OCI-LY3 (cell line): Measurements from ENCODE around the gene ARID5B.

Experiments
- H2AFZ ChIP-seq: fragments of 200-600, 300-600 bp; shearing (Covaris generic); 2 replicates; pipeline ENCODE4 v1.6.0; 2014; ENCODE audit warnings: antibody characterized with exemption, low read depth, low read length
- H3K27ac ChIP-seq: fragments of 200-600, 300-600 bp; sonication (generic); 2 replicates; pipeline ENCODE4 v1.5.1; 2014; ENCODE audit warnings: mild to moderate bottlenecking, low read length, moderate library complexity, mixed read lengths
- H3K27me3 ChIP-seq: fragments of 200-600, 300-600 bp; sonication (generic); 2 replicates; pipeline ENCODE4 v1.6.1; 2014; ENCODE audit warnings: low read depth, low read length, mixed read lengths
- H3K36me3 ChIP-seq: fragments of 200-600, 300-600 bp; sonication (generic); replicated peaks from 2 replicates; pipeline ENCODE3; 2014; ENCODE audit warnings: low read depth, low read length, mixed read lengths
- H3K4me1 ChIP-seq: fragments of 300-600, 200-600 bp; sonication (generic); 2 replicates; pipeline ENCODE4 v1.6.1; 2014; ENCODE audit warnings: low read length, mixed read lengths
- H3K4me2 ChIP-seq: fragments of 200-600, 300-600 bp; sonication (generic); 2 replicates; pipeline ENCODE4 v1.6.1; 2014; ENCODE audit warnings: low read length, mixed read lengths
- H3K4me3 ChIP-seq: fragments of 300-600, 200-600 bp; sonication (generic); 2 replicates; pipeline ENCODE4 v1.5.1; 2014; ENCODE audit warnings: antibody characterized with exemption, mild to moderate bottlenecking, low read length, moderate library complexity
- H3K79me2 ChIP-seq: fragments of 300-600, 200-600 bp; shearing (Covaris generic); 2 replicates; pipeline ENCODE4 v1.6.1; 2014; ENCODE audit warnings: mild to moderate bottlenecking, low read length, mixed read lengths
- H3K9ac ChIP-seq: fragments of 300-600, 200-600 bp; shearing (Covaris generic); 2 replicates; pipeline ENCODE4 v1.6.0; 2014; ENCODE audit warnings: mild to moderate bottlenecking, low read length, moderate library complexity
- H3K9me3 ChIP-seq: fragments of 200-600, 300-600 bp; shearing (Covaris generic); 2 replicates; pipeline ENCODE4 v1.6.1; 2014; ENCODE audit warnings: low read length, mixed read lengths; ENCODE audit not compliant: insufficient read depth
- H4K20me1 ChIP-seq: fragments of 200-600, 300-600 bp; sonication (generic); 2 replicates; pipeline ENCODE4 v1.6.1; 2016; ENCODE audit warnings: low read length, mixed read lengths; ENCODE audit not compliant: insufficient read depth
- CTCF ChIP-seq: fragments of 200-600, 300-600 bp; sonication (generic); IDR thresholded peaks from 2 replicates; pipeline ENCODE4 v1.5.1; 2014; ENCODE audit warnings: antibody characterized with exemption, low read length, low read depth
- EZH2phosphoT487 ChIP-seq: fragments of 200-600 bp; shearing (Covaris generic); IDR thresholded peaks from 2 replicates; pipeline ENCODE4 v1.6.1; 2018; ENCODE audit warnings: antibody characterized with exemption, mixed run types, low read depth

Gene ARID5B

GRCh38 chr10:61939902-61940301 lies 38.4 kb downstream of the ARID5B start:
- Histone ChIP-seq H3K9ac (no peak overlapping the region), H3K79me2 (no peaks in the 10 kb centered on the region), H3K4me3 (no peak overlapping the region), H3K36me3 (peaks cover 6% of the 10 kb centered on the region), H3K27me3 (no peaks in the 10 kb centered on the region), H2AFZ (no peak overlapping the region), H3K4me1 (peaks cover 59% of the 10 kb centered on the region), H3K27ac (no peak overlapping the region), H3K4me2 (peak overlapping the region; percentile 10; the same call in 1 of the 2 replicates), H4K20me1 (no peaks in the 10 kb centered on the region), H3K9me3 (no peaks in the 10 kb centered on the region)
- TF ChIP-seq CTCF (no peak), EZH2phosphoT487 (no peak)

GRCh38 chr10:61941202-61941681 lies 39.7 kb downstream of the ARID5B start:
- Histone ChIP-seq H3K27me3 (no peaks in the 10 kb centered on the region), H4K20me1 (no peaks in the 10 kb centered on the region), H3K9me3 (no peaks in the 10 kb centered on the region), H3K9ac (peak overlapping the region; percentile 22; the same call in 1 of the 2 replicates), H2AFZ (no peak overlapping the region), H3K36me3 (peaks cover 6% of the 10 kb centered on the region), H3K27ac (peak overlapping the region; percentile 96), H3K4me3 (peak overlapping the region; percentile 25; the same call in 1 of the 2 replicates), H3K4me1 (peaks cover 70% of the 10 kb centered on the region), H3K79me2 (no peaks in the 10 kb centered on the region), H3K4me2 (peak overlapping the region; percentile 57)
- TF ChIP-seq EZH2phosphoT487, result no peak
- TF ChIP-seq CTCF, result no peak

- H4K20me1 ChIP-seq, result no peaks in the 10 kb centered on the region
- H3K27me3 ChIP-seq, result no peaks in the 10 kb centered on the region
- H3K79me2 ChIP-seq, result no peaks in the 10 kb centered on the region
- H3K9ac ChIP-seq, result peak overlapping the region; percentile 63
- no peak overlapping the region for H2AFZ ChIP-seq
- H3K4me2 ChIP-seq, result peak overlapping the region; percentile 86
- H3K9me3 ChIP-seq, result no peaks in the 10 kb centered on the region
- no peak for TF ChIP-seq EZH2phosphoT487
- TF ChIP-seq CTCF, result no peak
- H3K4me1 ChIP-seq, result peaks cover 65% of the 10 kb centered on the region
- peak overlapping the region; percentile 96 for H3K27ac ChIP-seq
- peaks cover 8% of the 10 kb centered on the region for H3K36me3 ChIP-seq
- peak overlapping the region; percentile 66 for H3K4me3 ChIP-seq
Observed at GRCh38 chr10:61942604-61943461, 41.3 kb downstream of the ARID5B start.

- H4K20me1 ChIP-seq, result no peaks in the 10 kb centered on the region
- H3K4me3 ChIP-seq, result peak overlapping the region; percentile 66
- TF ChIP-seq CTCF, result no peak
- TF ChIP-seq EZH2phosphoT487, result no peak
- H3K9ac ChIP-seq, result peak overlapping the region; percentile 63
- H3K4me1 ChIP-seq, result peaks cover 63% of the 10 kb centered on the region
- no peak overlapping the region for H2AFZ ChIP-seq
- H3K36me3 ChIP-seq, result peaks cover 9% of the 10 kb centered on the region
- no peaks in the 10 kb centered on the region for H3K27me3 ChIP-seq
- peak overlapping the region; percentile 96 for H3K27ac ChIP-seq
- no peaks in the 10 kb centered on the region for H3K79me2 ChIP-seq
- H3K4me2 ChIP-seq, result peak overlapping the region; percentile 86
- H3K9me3 ChIP-seq, result no peaks in the 10 kb centered on the region
Observed at GRCh38 chr10:61943674-61944378, 42.3 kb downstream of the ARID5B start.
